AG09319 (cell line): ENCODE measurements around the gene GARIN5A.

Experiments
- DNase-seq: peaks from one replicate; pipeline ENCODE4 v3.0.0-alpha.2; 2010; ENCODE audit warnings: low read depth; ENCODE audit errors: extremely low read depth
- CTCF ChIP-seq: IDR thresholded peaks from 2 replicates; pipeline ENCODE4 v1.5.1; 2011; ENCODE audit warnings: low read depth, mild to moderate bottlenecking, inconsistent platforms, low read length, moderate library complexity

The GARIN5A gene

GRCh38 chr19:50512112-50512998 is 35.7 kb upstream of the GARIN5A start:
- DNase-seq = no peak
- no peak for TF ChIP-seq CTCF

DNA sequence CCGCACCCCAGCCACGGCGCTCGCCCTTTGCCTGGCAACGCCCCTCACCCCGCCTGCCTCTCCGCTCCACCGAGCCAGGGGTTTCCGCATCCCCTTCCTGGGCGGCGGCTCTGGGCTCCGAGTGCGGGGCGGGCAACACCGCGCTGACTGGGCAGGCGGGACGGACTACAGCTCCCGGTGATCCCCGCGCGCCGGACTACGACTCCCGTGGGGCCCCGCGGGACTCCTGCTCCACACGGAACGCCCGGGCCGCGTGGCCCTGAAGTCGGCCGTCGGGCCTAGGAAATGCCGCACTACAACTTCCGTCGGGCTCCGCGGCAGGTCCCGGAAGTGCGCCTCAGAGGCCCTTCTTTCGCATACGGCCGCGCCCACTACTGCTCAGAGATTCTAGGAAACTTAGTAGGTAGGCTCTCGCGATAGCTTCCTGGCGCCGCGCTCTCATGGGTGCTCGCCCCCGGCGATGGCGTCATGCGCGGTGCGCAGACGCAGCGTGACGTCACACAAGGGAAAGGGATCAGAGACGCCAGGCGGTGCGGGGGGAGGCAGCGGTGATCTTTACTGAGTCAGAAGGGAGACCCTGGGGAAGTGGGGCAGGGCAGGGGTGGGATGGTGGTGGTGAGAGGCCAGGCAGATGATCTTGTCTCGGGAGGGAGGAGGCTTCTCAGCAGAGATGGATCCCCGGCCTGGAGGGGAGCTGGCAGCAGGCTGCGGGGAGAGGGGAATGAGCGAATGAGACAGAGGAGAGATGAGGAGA is 34.6 kb upstream of the GARIN5A start, which contains the start of gene JOSD2:
Gene JOSD2, minus strand, starts transcription at position 123 of the 754 bp plus-strand sequence. CDS start 760 bp downstream, outside the sequence.
- no peak for TF ChIP-seq CTCF
- DNase-seq = peak; percentile 99

DNA sequence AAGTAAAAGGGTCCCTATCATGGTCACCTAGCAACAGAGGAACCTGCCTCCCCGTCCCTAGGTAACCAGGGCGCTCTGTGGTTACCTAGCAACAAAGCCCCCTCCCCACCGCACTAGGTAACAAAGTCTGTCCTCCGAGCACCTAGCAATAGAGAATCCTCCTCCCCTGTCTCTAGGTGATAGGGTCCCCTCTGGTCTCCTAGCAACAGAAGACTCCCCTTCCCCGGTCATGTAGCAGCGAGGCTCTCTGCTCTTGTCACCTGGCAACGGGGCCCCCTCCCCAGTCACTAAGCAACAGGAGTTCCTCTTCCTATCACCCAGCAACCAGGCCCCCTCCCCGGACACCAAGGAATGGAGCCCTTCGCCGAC is 34.0 kb upstream of the GARIN5A start:
- no peak for DNase-seq
- TF ChIP-seq CTCF = no peak

DNA sequence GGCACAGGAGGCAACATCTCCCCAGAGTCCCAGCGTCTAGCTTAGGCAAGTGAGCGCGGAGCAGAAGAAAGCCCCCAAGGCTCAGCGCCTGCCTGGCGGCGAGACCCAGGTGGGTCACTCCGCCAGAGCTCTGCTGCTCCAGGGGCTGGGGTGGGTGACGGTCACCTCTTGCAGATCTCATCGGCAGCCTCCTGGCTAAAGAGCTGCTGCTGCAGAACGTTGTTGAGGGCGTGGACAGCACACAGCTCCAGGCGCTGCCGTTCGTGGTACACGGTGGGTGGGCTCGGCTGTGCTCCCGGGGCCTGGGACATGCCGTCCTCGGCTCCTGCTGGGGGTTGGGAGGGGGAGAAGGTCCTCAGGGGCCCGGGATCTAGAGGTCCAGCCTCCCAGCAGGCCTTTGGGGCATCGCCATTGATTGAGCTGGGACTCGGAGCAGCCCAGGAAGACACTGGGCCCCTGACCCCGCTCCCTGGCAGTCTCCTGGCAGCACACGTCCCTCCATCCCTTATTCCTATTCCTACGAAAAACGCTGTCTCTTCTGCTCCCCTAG is 33.5 kb upstream of the GARIN5A start:
- TF ChIP-seq CTCF = no peak
- DNase-seq = no peak

DNA sequence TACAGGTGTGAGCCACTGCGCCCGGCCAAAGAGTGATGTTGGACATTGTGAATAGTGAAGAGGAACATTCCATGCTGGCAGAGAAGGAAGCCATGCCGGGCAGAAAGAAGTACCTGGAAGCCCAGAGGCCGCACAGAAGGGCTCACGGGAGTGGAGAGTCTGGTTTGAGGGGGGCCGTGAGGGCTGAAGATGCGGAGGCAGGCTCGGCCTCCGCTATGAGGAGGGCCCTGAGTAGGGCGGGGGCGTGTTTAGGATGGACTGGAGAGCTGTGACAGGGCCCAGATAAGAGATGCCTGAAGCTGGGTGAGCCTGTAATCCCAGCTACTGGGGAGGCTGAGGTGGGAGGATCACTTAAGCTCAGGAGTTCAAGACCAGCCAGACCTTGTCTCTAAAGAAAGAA is 32.7 kb upstream of the GARIN5A start:
- DNase-seq = no peak
- no peak for TF ChIP-seq CTCF

GRCh38 chr19:50508843-50509190 is 32.2 kb upstream of the GARIN5A start:
- no peak for DNase-seq
- no peak for TF ChIP-seq CTCF

DNA sequence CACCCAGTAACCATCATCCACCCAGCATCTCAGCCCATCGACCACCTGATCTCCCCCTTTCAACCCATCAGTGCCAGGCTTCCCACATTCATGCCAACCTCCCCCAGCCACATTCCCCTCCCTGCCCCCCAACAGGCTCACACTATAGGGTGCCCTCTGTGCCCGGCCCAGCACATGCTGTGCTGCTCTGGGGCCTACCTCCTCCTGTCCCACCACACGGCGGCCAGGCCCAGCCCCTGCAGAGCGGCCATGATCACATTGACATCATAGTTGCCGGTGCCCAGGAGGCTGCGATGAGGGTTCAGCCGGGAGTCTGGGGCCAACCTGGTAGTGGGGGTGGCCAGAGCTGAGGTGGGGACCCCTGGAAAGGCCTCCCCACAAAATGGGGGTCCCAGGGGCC is 30.7 kb upstream of the GARIN5A start:
- TF ChIP-seq CTCF = no peak
- no peak for DNase-seq
